ENCODE data around the gene SLC2A5. TPM values are rescaled to one million over a fixed set of nuclear protein-coding genes. Genes with fewer than 3 reads are reported as not detected.

SLC2A5 gene
- total and polyA plus RNA-seq, 9 of the 15 experiments (the other 6 are each of a cell fraction or from before 2014, with no cell fraction given): 0.08 TPM; not detected in 8

GRCh38 chr1:9024837-9025236 lies 44.6 kb downstream of the SLC2A5 start (continued):
- no peak for TF ChIP-seq ZBTB40 (IDR thresholded peaks at IDR 0.05)
- no peak for TF ChIP-seq ZBTB40 (CRISPR knock-in tag; IDR thresholded peaks at IDR 0.05)
- no peak for TF ChIP-seq FOXK2 (conservative IDR thresholded peaks at IDR 0.05 in 1 of 2, IDR thresholded peaks at IDR 0.05 in 1 of 2; ENCODE audit: low read depth in 2 of 2)
- no peak for TF ChIP-seq E2F5 (CRISPR knock-in tag; IDR thresholded peaks at IDR 0.05)
- no peak for TF ChIP-seq SFPQ (IDR thresholded peaks at IDR 0.05; ENCODE audit: low read depth, low read length)
- TF ChIP-seq MCM5 (IDR thresholded peaks at IDR 0.05; ENCODE audit: low read depth): no peak
- no peak for TF ChIP-seq IRF1 (CRISPR knock-in tag; IDR thresholded peaks at IDR 0.05; ENCODE audit: borderline replicate concordance)
- no peak for TF ChIP-seq MAFG (tag; conservative IDR thresholded peaks at IDR 0.05)
- no peak for TF ChIP-seq RBM14 (IDR thresholded peaks at IDR 0.05; ENCODE audit: borderline replicate concordance, insufficient read depth, low read depth, low read length)
